HepG2 (cell line): ENCODE data around the gene STYXL1. TPM values are rescaled to one million over a fixed set of nuclear protein-coding genes. Genes with fewer than 3 reads are reported as not detected.

Experiments
- ARNTL ChIP-seq: sonication (generic); formaldehyde crosslinking; IDR thresholded peaks from 2 replicates; pipeline ENCODE4 v1.4.0; 2020; ENCODE audit warnings: mild to moderate bottlenecking, missing genetic modification reagents
- HNRNPH1 ChIP-seq: fragments of 200-400 bp; formaldehyde crosslinking; optimal IDR thresholded peaks from 2 replicates; pipeline ENCODE3; 2017; ENCODE audit warnings: mild to moderate bottlenecking, low read depth, low read length
- HNRNPLL ChIP-seq: fragments of 200-400 bp; formaldehyde crosslinking; IDR thresholded peaks from 2 replicates; pipeline ENCODE4 v1.6.1; 2017; ENCODE audit warnings: mild to moderate bottlenecking, low read depth, low read length; ENCODE audit not compliant: poor library complexity, severe bottlenecking
- KAT8 ChIP-seq: IDR thresholded peaks from 2 replicates; pipeline ENCODE4 v1.6.1; 2016; ENCODE audit warnings: missing genetic modification reagents, missing compliant biosample characterization
- KDM2A ChIP-seq: sonication (generic); formaldehyde crosslinking; IDR thresholded peaks from 2 replicates; pipeline ENCODE4 v1.4.0; 2020; ENCODE audit warnings: low read depth, missing genetic modification reagents, borderline replicate concordance
- KDM3A ChIP-seq: IDR thresholded peaks from 2 replicates; pipeline ENCODE4 v1.6.1; 2018; ENCODE audit warnings: low read depth, missing compliant biosample characterization
- MIXL1 ChIP-seq: IDR thresholded peaks from 2 replicates; pipeline ENCODE4 v1.6.1; 2016
- MXI1 ChIP-seq: IDR thresholded peaks from 3 replicates; pipeline ENCODE4 v1.6.1; 2012; ENCODE audit warnings: low read depth, low read length, inconsistent platforms, borderline replicate concordance
- PCBP1 ChIP-seq: fragments of 200-400 bp; formaldehyde crosslinking; IDR thresholded peaks from 2 replicates; pipeline ENCODE4 v1.6.1; 2017; ENCODE audit warnings: mild to moderate bottlenecking, low read depth, low read length, borderline replicate concordance
- POLR2AphosphoS2 ChIP-seq: IDR thresholded peaks from 2 replicates; pipeline ENCODE4 v1.6.1; 2011; ENCODE audit warnings: low read depth, low read length, improper control_type of control experiment
- REPIN1 ChIP-seq: sonication (generic); formaldehyde crosslinking; IDR thresholded peaks from 2 replicates; pipeline ENCODE4 v1.8.0; 2022; ENCODE audit warnings: missing genetic modification reagents, low read depth, mild to moderate bottlenecking, borderline replicate concordance
- SSRP1 ChIP-seq: IDR thresholded peaks from 2 replicates; pipeline ENCODE4 v1.6.1; 2016; ENCODE audit warnings: control low read depth
- THAP11 ChIP-seq: IDR thresholded peaks from 2 replicates; pipeline ENCODE4 v1.6.1; 2016; ENCODE audit warnings: missing biosample characterization, missing genetic modification reagents
- TRIM24 ChIP-seq: sonication (generic); formaldehyde crosslinking; IDR thresholded peaks from 2 replicates; pipeline ENCODE4 v1.8.0; 2022; ENCODE audit warnings: mild to moderate bottlenecking, missing genetic modification reagents
- ZBTB1 ChIP-seq: sonication (generic); formaldehyde crosslinking; IDR thresholded peaks from 2 replicates; pipeline ENCODE4 v1.4.0; 2020; ENCODE audit warnings: missing genetic modification reagents, borderline replicate concordance
- ZNF484 ChIP-seq: sonication (generic); formaldehyde crosslinking; IDR thresholded peaks from 2 replicates; pipeline ENCODE4 v1.5.1; 2020; ENCODE audit warnings: mild to moderate bottlenecking, low read depth, missing genetic modification reagents, borderline replicate concordance
- ZNF607 ChIP-seq: sonication (generic); formaldehyde crosslinking; IDR thresholded peaks from 2 replicates; pipeline ENCODE4 v1.5.1; 2020; ENCODE audit warnings: missing genetic modification reagents, mild to moderate bottlenecking, borderline replicate concordance
- ZNF629 ChIP-seq: sonication (generic); formaldehyde crosslinking; conservative IDR thresholded peaks from 2 replicates; pipeline ENCODE4 v1.5.0; 2020; ENCODE audit warnings: missing genetic modification reagents
- ZNF660 ChIP-seq: sonication (generic); formaldehyde crosslinking; IDR thresholded peaks from 2 replicates; pipeline ENCODE4 v1.5.1; 2020; ENCODE audit warnings: mild to moderate bottlenecking, low read depth, missing genetic modification reagents, borderline replicate concordance
- ZNF749 ChIP-seq: sonication (generic); formaldehyde crosslinking; IDR thresholded peaks from 2 replicates; pipeline ENCODE4 v1.8.0; 2022; ENCODE audit warnings: mild to moderate bottlenecking, missing genetic modification reagents, moderate library complexity, borderline replicate concordance
- polyA plus RNA-seq, 8 experiments: library from polyadenylated mRNA; depleted of rRNA in 3 of 8; stranded (reverse) in 7 of 8; unstranded in 1 of 8; fragments of >200 nt; fragmentation: Illumina TruSeq in 4 of 8; extraction: Trizol in 4 of 8; gene quantifications; 2 replicates each; pipeline versions ENCODE4 v1.2.1 to v1.2.3, GENCODE V29; 2011 to 2016; ENCODE audit warnings: low read depth in 4 of 8, missing spikeins in 1 of 8, mixed read lengths in 1 of 8; ENCODE audit not compliant: insufficient read depth in 1 of 8
- total RNA-seq, 5 experiments: library from RNA; depleted of rRNA; stranded (reverse); fragments of >200 nt; fragmentation: Illumina TruSeq; extraction: Trizol; gene quantifications; 2 replicates each; pipeline ENCODE4 v1.2.3, GENCODE V29; 2016; ENCODE audit warnings: low read depth in 1 of 5
- TF ChIP-seq, protein P1 (sequence below): sonication (generic); formaldehyde crosslinking; IDR thresholded peaks from 2 replicates; pipeline ENCODE4 v1.5.1; 2020; ENCODE audit warnings: missing genetic modification reagents, mild to moderate bottlenecking, borderline replicate concordance
- TF ChIP-seq, protein P2 (sequence below): sonication (generic); formaldehyde crosslinking; IDR thresholded peaks from 2 replicates; pipeline ENCODE4 v1.5.0; 2020; ENCODE audit warnings: missing genetic modification reagents, mild to moderate bottlenecking, borderline replicate concordance
- TF ChIP-seq, protein P3 (sequence below): IDR thresholded peaks from 2 replicates; pipeline ENCODE4 v1.4.0; 2020; ENCODE audit warnings: mild to moderate bottlenecking, missing genetic modification reagents

The STYXL1 gene
- total and polyA plus RNA-seq, 2 of the 13 experiments (the other 11 are each of a cell fraction or from before 2014, with no cell fraction given) = 23.9 to 38.3 TPM

DNA sequence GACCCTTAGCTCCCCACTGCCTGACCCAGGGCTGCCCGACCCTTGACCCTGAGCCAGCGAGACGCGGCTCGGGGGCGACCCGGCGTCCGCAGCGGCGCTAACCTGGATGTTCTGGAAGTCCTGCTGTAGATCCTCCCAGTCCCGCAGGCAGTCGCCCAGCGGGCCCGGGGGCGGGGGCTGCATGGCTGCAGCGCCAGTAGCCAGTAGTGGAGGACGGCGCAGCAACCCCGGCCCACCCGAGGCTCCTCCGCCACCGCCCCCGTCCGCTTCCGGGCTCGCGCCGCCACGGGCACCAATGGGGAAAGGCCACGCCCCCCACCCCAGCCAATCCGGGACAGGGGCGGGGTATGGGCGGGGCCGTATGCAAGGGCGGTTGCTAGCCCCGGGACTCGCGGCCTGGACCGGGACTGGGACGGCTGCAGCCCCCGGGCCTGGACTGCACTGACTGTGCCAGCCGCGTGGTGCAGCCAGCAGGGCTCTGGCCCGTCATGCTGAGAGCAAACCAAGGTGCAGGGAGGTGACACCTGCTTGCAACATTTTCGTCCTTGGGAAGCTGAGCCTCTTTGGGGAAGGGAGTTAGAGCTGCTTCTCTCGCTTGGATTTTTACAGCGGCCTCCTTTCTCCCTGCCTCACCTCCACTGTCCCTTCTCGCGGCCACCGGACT, 53.3 kb downstream of the STYXL1 start, which contains the start of gene TMEM120A (continued):
- TF ChIP-seq TRIM24 = no peak
- TF ChIP-seq ZNF629 (CRISPR knock-in tag) = no peak
- TF ChIP-seq HNRNPLL = peak; percentile 60
- peak; percentile 84; the same call in 1 of the 3 replicates for TF ChIP-seq MXI1
- no peak for TF ChIP-seq PCBP1
- TF ChIP-seq, protein P1, sequence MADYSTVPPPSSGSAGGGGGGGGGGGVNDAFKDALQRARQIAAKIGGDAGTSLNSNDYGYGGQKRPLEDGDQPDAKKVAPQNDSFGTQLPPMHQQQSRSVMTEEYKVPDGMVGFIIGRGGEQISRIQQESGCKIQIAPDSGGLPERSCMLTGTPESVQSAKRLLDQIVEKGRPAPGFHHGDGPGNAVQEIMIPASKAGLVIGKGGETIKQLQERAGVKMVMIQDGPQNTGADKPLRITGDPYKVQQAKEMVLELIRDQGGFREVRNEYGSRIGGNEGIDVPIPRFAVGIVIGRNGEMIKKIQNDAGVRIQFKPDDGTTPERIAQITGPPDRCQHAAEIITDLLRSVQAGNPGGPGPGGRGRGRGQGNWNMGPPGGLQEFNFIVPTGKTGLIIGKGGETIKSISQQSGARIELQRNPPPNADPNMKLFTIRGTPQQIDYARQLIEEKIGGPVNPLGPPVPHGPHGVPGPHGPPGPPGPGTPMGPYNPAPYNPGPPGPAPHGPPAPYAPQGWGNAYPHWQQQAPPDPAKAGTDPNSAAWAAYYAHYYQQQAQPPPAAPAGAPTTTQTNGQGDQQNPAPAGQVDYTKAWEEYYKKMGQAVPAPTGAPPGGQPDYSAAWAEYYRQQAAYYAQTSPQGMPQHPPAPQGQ (CRISPR knock-in tag) = no peak
- TF ChIP-seq, protein P2, sequence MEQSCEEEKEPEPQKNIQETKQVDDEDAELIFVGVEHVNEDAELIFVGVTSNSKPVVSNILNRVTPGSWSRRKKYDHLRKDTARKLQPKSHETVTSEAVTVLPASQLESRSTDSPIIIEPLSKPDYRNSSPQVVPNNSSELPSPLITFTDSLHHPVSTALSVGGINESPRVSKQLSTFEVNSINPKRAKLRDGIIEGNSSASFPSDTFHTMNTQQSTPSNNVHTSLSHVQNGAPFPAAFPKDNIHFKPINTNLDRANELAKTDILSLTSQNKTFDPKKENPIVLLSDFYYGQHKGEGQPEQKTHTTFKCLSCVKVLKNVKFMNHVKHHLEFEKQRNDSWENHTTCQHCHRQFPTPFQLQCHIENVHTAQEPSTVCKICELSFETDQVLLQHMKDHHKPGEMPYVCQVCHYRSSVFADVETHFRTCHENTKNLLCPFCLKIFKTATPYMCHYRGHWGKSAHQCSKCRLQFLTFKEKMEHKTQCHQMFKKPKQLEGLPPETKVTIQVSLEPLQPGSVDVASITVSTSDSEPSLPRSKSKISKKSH (CRISPR knock-in tag) = peak; percentile 58; the same call in 1 of the 2 replicates
- TF ChIP-seq MIXL1 = no peak; the same call in 1 of the 2 replicates
- TF ChIP-seq, protein P3, sequence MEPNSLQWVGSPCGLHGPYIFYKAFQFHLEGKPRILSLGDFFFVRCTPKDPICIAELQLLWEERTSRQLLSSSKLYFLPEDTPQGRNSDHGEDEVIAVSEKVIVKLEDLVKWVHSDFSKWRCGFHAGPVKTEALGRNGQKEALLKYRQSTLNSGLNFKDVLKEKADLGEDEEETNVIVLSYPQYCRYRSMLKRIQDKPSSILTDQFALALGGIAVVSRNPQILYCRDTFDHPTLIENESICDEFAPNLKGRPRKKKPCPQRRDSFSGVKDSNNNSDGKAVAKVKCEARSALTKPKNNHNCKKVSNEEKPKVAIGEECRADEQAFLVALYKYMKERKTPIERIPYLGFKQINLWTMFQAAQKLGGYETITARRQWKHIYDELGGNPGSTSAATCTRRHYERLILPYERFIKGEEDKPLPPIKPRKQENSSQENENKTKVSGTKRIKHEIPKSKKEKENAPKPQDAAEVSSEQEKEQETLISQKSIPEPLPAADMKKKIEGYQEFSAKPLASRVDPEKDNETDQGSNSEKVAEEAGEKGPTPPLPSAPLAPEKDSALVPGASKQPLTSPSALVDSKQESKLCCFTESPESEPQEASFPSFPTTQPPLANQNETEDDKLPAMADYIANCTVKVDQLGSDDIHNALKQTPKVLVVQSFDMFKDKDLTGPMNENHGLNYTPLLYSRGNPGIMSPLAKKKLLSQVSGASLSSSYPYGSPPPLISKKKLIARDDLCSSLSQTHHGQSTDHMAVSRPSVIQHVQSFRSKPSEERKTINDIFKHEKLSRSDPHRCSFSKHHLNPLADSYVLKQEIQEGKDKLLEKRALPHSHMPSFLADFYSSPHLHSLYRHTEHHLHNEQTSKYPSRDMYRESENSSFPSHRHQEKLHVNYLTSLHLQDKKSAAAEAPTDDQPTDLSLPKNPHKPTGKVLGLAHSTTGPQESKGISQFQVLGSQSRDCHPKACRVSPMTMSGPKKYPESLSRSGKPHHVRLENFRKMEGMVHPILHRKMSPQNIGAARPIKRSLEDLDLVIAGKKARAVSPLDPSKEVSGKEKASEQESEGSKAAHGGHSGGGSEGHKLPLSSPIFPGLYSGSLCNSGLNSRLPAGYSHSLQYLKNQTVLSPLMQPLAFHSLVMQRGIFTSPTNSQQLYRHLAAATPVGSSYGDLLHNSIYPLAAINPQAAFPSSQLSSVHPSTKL (CRISPR knock-in tag) = no peak
- no peak for TF ChIP-seq POLR2AphosphoS2
- TF ChIP-seq ZNF660 (CRISPR knock-in tag) = no peak
- TF ChIP-seq REPIN1 (CRISPR knock-in tag) = peak; percentile 58; the same call in 1 of the 2 replicates
- TF ChIP-seq KAT8 (CRISPR knock-in tag) = peak; percentile 71
- TF ChIP-seq ARNTL (CRISPR knock-in tag) = peak; percentile 44; the same call in 1 of the 2 replicates
- TF ChIP-seq HNRNPH1 = no peak
- TF ChIP-seq SSRP1 = no peak
- TF ChIP-seq ZNF484 (CRISPR knock-in tag) = no peak
- no peak for TF ChIP-seq ZBTB1 (CRISPR knock-in tag)
- TF ChIP-seq THAP11 = peak; percentile 61
- TF ChIP-seq ZNF607 = peak; percentile 89; the same call in 1 of the 2 replicates
- TF ChIP-seq KDM2A = peak; percentile 93
- peak; percentile 78; the same call in 1 of the 2 replicates for TF ChIP-seq KDM3A (CRISPR knock-in tag)
- TF ChIP-seq ZNF749 (CRISPR knock-in tag) = peak; percentile 59; the same call in 1 of the 2 replicates
